ENCODE results near the gene C1orf21.

The C1orf21 gene

GRCh38 chr1:184643661-184644060 lies 256.8 kb downstream of the C1orf21 start:
- no peaks in the 10 kb centered on the region for H3K9me3 ChIP-seq (ENCODE audit: control insufficient read depth, insufficient read depth, low read depth, low read length)
- no peak overlapping the region for H3K4me3 ChIP-seq (ENCODE audit: low read depth, low read length)
- no peaks in the 10 kb centered on the region for H3K36me3 ChIP-seq (ENCODE audit: control insufficient read depth, insufficient read depth, low read length)
- no peaks in the 10 kb centered on the region for H3K4me1 ChIP-seq (ENCODE audit: control insufficient read depth, insufficient read depth, low read length)
- H3K9ac ChIP-seq (ENCODE audit: low read length) = no peak overlapping the region
- H3K27me3 ChIP-seq (ENCODE audit: control insufficient read depth, insufficient read depth, low read length) = no peaks in the 10 kb centered on the region
- H3K27ac ChIP-seq (ENCODE audit: low read depth, low read length) = no peak overlapping the region

DNA sequence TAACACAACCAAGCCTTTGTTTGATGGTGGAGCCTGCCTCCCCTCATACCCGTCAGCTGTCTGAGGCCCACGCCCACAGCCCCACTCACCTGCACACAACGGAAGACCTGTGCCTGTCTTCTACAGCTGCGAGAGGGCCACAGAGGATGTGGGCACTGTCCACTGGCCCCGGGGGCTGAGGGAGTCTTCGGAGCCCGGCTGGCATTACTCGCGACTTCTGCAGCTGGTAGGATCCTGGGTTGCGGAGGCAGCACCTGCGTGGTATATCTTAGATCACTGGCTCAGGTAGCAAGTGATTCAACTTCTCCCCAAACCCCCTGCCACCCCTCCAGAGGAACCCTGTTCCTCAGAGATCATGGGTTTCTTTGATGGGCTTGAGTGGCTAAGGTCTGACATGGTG lies 257.9 kb downstream of the C1orf21 start:
- Histone ChIP-seq H3K9ac (ENCODE audit: low read length) (no peak overlapping the region), H3K4me1 (ENCODE audit: control insufficient read depth, insufficient read depth, low read length) (no peaks in the 10 kb centered on the region), H3K27ac (ENCODE audit: low read depth, low read length) (no peak overlapping the region), H3K9me3 (ENCODE audit: control insufficient read depth, insufficient read depth, low read depth, low read length) (peaks cover 4% of the 10 kb centered on the region; the same call in 1 of the 2 replicates), H3K27me3 (ENCODE audit: control insufficient read depth, insufficient read depth, low read length) (no peaks in the 10 kb centered on the region), H3K4me3 (ENCODE audit: low read depth, low read length) (no peak overlapping the region), H3K36me3 (ENCODE audit: control insufficient read depth, insufficient read depth, low read length) (no peaks in the 10 kb centered on the region)

GRCh38 chr1:184646178-184646701 lies 259.4 kb downstream of the C1orf21 start:
- Histone ChIP-seq H3K27me3 (ENCODE audit: control insufficient read depth, insufficient read depth, low read length) (no peaks in the 10 kb centered on the region), H3K9ac (ENCODE audit: low read length) (no peak overlapping the region), H3K4me1 (ENCODE audit: control insufficient read depth, insufficient read depth, low read length) (no peaks in the 10 kb centered on the region), H3K27ac (ENCODE audit: low read depth, low read length) (no peak overlapping the region), H3K36me3 (ENCODE audit: control insufficient read depth, insufficient read depth, low read length) (no peaks in the 10 kb centered on the region), H3K9me3 (ENCODE audit: control insufficient read depth, insufficient read depth, low read depth, low read length) (peaks cover 4% of the 10 kb centered on the region; the same call in 1 of the 2 replicates), H3K4me3 (ENCODE audit: low read depth, low read length) (no peak overlapping the region)

DNA sequence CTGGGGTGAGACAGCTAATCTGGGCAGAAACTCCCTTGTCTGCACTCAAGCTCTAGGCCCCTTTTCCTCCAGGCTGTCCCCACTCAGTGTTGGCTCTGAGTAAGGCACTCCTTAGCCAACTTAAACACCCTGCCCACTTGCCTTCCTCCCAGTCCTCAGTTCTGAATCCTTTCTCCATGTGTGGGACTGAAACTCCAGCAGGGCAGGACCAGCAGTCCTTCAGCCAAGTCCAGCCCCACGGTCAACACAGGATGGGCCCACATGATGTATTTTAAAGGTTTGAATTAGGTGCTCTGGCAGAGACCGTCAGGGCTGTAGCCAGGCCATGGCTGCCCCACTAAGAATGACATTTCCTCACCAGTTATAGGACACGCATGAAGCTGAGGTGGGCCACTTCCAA lies 260.0 kb downstream of the C1orf21 start:
- Histone ChIP-seq H3K9ac (ENCODE audit: low read length) (no peak overlapping the region), H3K4me3 (ENCODE audit: low read depth, low read length) (no peak overlapping the region), H3K27me3 (ENCODE audit: control insufficient read depth, insufficient read depth, low read length) (no peaks in the 10 kb centered on the region), H3K4me1 (ENCODE audit: control insufficient read depth, insufficient read depth, low read length) (no peaks in the 10 kb centered on the region), H3K9me3 (ENCODE audit: control insufficient read depth, insufficient read depth, low read depth, low read length) (peaks cover 7% of the 10 kb centered on the region), H3K27ac (ENCODE audit: low read depth, low read length) (no peak overlapping the region), H3K36me3 (ENCODE audit: control insufficient read depth, insufficient read depth, low read length) (no peaks in the 10 kb centered on the region)

- H3K27ac ChIP-seq (ENCODE audit: low read depth, low read length) = no peak overlapping the region
- H3K9ac ChIP-seq (ENCODE audit: low read length) = no peak overlapping the region
- H3K27me3 ChIP-seq (ENCODE audit: control insufficient read depth, insufficient read depth, low read length) = no peaks in the 10 kb centered on the region
- H3K36me3 ChIP-seq (ENCODE audit: control insufficient read depth, insufficient read depth, low read length) = no peaks in the 10 kb centered on the region
- no peak overlapping the region for H3K4me3 ChIP-seq (ENCODE audit: low read depth, low read length)
- H3K4me1 ChIP-seq (ENCODE audit: control insufficient read depth, insufficient read depth, low read length) = no peaks in the 10 kb centered on the region
- peaks cover 7% of the 10 kb centered on the region for H3K9me3 ChIP-seq (ENCODE audit: control insufficient read depth, insufficient read depth, low read depth, low read length)
Observed at GRCh38 chr1:184647471-184647870, 260.6 kb downstream of the C1orf21 start.

- Histone ChIP-seq H3K9ac (ENCODE audit: low read length) (no peak overlapping the region), H3K36me3 (ENCODE audit: control insufficient read depth, insufficient read depth, low read length) (no peaks in the 10 kb centered on the region), H3K27me3 (ENCODE audit: control insufficient read depth, insufficient read depth, low read length) (no peaks in the 10 kb centered on the region), H3K9me3 (ENCODE audit: control insufficient read depth, insufficient read depth, low read depth, low read length) (peaks cover 7% of the 10 kb centered on the region), H3K4me3 (ENCODE audit: low read depth, low read length) (no peak overlapping the region), H3K27ac (ENCODE audit: low read depth, low read length) (no peak overlapping the region), H3K4me1 (ENCODE audit: control insufficient read depth, insufficient read depth, low read length) (no peaks in the 10 kb centered on the region)
Observed at GRCh38 chr1:184648160-184648855, 261.5 kb downstream of the C1orf21 start.

DNA sequence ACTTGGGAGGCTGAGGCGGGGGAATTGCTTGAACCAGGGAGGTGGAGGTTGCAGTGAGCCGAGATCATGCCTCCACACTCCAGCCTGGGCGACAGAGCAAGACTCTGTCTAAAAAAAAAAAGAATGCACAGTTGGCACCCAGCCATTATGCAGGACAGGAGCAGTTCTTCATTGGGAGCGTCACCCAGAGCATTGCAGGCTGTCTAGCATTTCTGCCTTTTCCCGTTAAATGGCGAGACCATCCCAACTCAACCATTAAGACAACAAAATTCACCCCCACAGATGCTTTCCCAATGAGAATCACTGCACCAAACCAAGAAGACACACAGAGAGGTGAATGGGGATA lies 262.0 kb downstream of the C1orf21 start:
- Histone ChIP-seq H3K4me3 (ENCODE audit: low read depth, low read length) (no peak overlapping the region), H3K27me3 (ENCODE audit: control insufficient read depth, insufficient read depth, low read length) (no peaks in the 10 kb centered on the region), H3K4me1 (ENCODE audit: control insufficient read depth, insufficient read depth, low read length) (no peaks in the 10 kb centered on the region), H3K9ac (ENCODE audit: low read length) (no peak overlapping the region), H3K36me3 (ENCODE audit: control insufficient read depth, insufficient read depth, low read length) (no peaks in the 10 kb centered on the region), H3K27ac (ENCODE audit: low read depth, low read length) (no peak overlapping the region), H3K9me3 (ENCODE audit: control insufficient read depth, insufficient read depth, low read depth, low read length) (peaks cover 7% of the 10 kb centered on the region)

DNA sequence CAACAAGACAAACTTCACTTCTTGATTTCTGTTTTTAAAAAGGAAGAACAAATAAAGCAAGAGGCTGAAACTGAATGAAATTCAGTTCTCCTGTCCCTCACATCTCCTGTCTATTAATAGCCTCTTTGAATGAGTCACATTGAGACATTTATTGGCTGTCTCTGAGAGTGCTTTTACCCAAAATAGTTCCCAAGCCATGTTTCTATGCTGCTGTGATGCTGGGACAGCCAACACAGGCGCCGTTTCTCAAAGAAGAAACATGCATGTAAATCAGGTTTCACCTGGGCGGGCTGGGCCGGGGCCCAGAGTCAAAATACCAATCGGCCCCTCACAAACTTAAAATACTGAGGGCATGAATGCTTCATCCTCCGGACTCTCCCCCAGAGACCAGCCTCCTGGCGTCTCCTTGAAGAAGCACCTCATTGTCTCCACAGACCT lies 262.6 kb downstream of the C1orf21 start:
- no peak overlapping the region for H3K9ac ChIP-seq (ENCODE audit: low read length)
- H3K4me1 ChIP-seq (ENCODE audit: control insufficient read depth, insufficient read depth, low read length) = no peaks in the 10 kb centered on the region
- no peaks in the 10 kb centered on the region for H3K36me3 ChIP-seq (ENCODE audit: control insufficient read depth, insufficient read depth, low read length)
- H3K9me3 ChIP-seq (ENCODE audit: control insufficient read depth, insufficient read depth, low read depth, low read length) = peaks cover 7% of the 10 kb centered on the region
- no peak overlapping the region for H3K4me3 ChIP-seq (ENCODE audit: low read depth, low read length)
- H3K27ac ChIP-seq (ENCODE audit: low read depth, low read length) = no peak overlapping the region
- no peaks in the 10 kb centered on the region for H3K27me3 ChIP-seq (ENCODE audit: control insufficient read depth, insufficient read depth, low read length)

- H3K4me1 ChIP-seq (ENCODE audit: control insufficient read depth, insufficient read depth, low read length) = no peaks in the 10 kb centered on the region
- no peak overlapping the region for H3K4me3 ChIP-seq (ENCODE audit: low read depth, low read length)
- H3K27ac ChIP-seq (ENCODE audit: low read depth, low read length) = no peak overlapping the region
- H3K36me3 ChIP-seq (ENCODE audit: control insufficient read depth, insufficient read depth, low read length) = no peaks in the 10 kb centered on the region
- no peak overlapping the region for H3K9ac ChIP-seq (ENCODE audit: low read length)
- H3K27me3 ChIP-seq (ENCODE audit: control insufficient read depth, insufficient read depth, low read length) = no peaks in the 10 kb centered on the region
- peaks cover 7% of the 10 kb centered on the region for H3K9me3 ChIP-seq (ENCODE audit: control insufficient read depth, insufficient read depth, low read depth, low read length)
Observed at GRCh38 chr1:184650177-184650866, 263.5 kb downstream of the C1orf21 start.

GRCh38 chr1:184655185-184655584 lies 268.4 kb downstream of the C1orf21 start:
- H3K27ac ChIP-seq (ENCODE audit: low read depth, low read length) = no peak overlapping the region
- H3K36me3 ChIP-seq (ENCODE audit: control insufficient read depth, insufficient read depth, low read length) = no peaks in the 10 kb centered on the region
- no peak overlapping the region for H3K4me3 ChIP-seq (ENCODE audit: low read depth, low read length)

GRCh38 chr1:184656221-184656620 lies 269.4 kb downstream of the C1orf21 start:
- Histone ChIP-seq H3K36me3 (ENCODE audit: control insufficient read depth, insufficient read depth, low read length) (no peaks in the 10 kb centered on the region), H3K9ac (ENCODE audit: low read length) (no peak overlapping the region), H3K4me3 (ENCODE audit: low read depth, low read length) (no peak overlapping the region), H3K27me3 (ENCODE audit: control insufficient read depth, insufficient read depth, low read length) (no peaks in the 10 kb centered on the region), H3K9me3 (ENCODE audit: control insufficient read depth, insufficient read depth, low read depth, low read length) (peaks cover 3% of the 10 kb centered on the region; the same call in 1 of the 2 replicates), H3K4me1 (ENCODE audit: control insufficient read depth, insufficient read depth, low read length) (no peaks in the 10 kb centered on the region; the same call in 1 of the 2 replicates), H3K27ac (ENCODE audit: low read depth, low read length) (no peak overlapping the region)

More at GRCh38 chr1:184655185-184655584, 268.4 kb downstream of the C1orf21 start:
- H3K4me1 ChIP-seq (ENCODE audit: control insufficient read depth, insufficient read depth, low read length) = no peaks in the 10 kb centered on the region
- peaks cover 3% of the 10 kb centered on the region; the same call in 1 of the 2 replicates for H3K9me3 ChIP-seq (ENCODE audit: control insufficient read depth, insufficient read depth, low read depth, low read length)
- H3K9ac ChIP-seq (ENCODE audit: low read length) = no peak overlapping the region
- H3K27me3 ChIP-seq (ENCODE audit: control insufficient read depth, insufficient read depth, low read length) = no peaks in the 10 kb centered on the region
